Natural killer cell (primary cell): Measurements from ENCODE around the gene PEX14. TPM values are rescaled to one million over a fixed set of nuclear protein-coding genes. Genes with fewer than 3 reads are reported as not detected.

Experiments
- ATAC-seq, 3 donors: fragments of 150-1000 bp in 2 of 3; fragments of 200-7000 bp in 1 of 3; cut with Tn5 transposase; 1 replicate in 1 of 3; 2 replicates in 2 of 3; pipeline ENCODE4 v1.10.0; 2021; ENCODE audit warnings: mild to moderate bottlenecking in 2 of 3, moderate library complexity in 2 of 3
- DNase-seq, 2 donors: peaks; one replicate each; pipeline versions ENCODE4 v3.0.0 to v3.0.0-alpha.2; 2013 to 2021; ENCODE audit warnings: mixed read lengths in 1 of 2
- H3K27ac ChIP-seq: one replicate; pipeline ENCODE4 v1.5.1; 2013; ENCODE audit warnings: mild to moderate bottlenecking, low read length
- H3K27me3 ChIP-seq: one replicate; pipeline ENCODE4 v1.6.1; 2013; ENCODE audit warnings: low read length; ENCODE audit not compliant: control insufficient read depth, insufficient read depth
- H3K36me3 ChIP-seq: one replicate; pipeline ENCODE4 v1.6.1; 2013; ENCODE audit warnings: low read length; ENCODE audit not compliant: control insufficient read depth, insufficient read depth
- H3K4me1 ChIP-seq: one replicate; pipeline ENCODE4 v1.6.1; 2013; ENCODE audit warnings: low read length; ENCODE audit not compliant: control insufficient read depth, insufficient read depth
- H3K4me3 ChIP-seq: one replicate; pipeline ENCODE4 v1.5.1; 2013; ENCODE audit warnings: low read length
- H3K9me3 ChIP-seq: one replicate; pipeline ENCODE4 v1.6.1; 2013; ENCODE audit warnings: low read length; ENCODE audit not compliant: control insufficient read depth, insufficient read depth
- H3K27ac Mint-ChIP-seq, 2 donors: one replicate each; pipeline ENCODE4 v1.8.0; 2022; ENCODE audit warnings: mild to moderate bottlenecking in 2 of 2, mixed read lengths in 2 of 2, moderate library complexity in 1 of 2
- H3K27me3 Mint-ChIP-seq, 2 donors: one replicate each; pipeline ENCODE4 v1.8.0; 2022; ENCODE audit warnings: low read depth in 2 of 2, mixed read lengths in 2 of 2
- H3K36me3 Mint-ChIP-seq: one replicate; pipeline ENCODE4 v1.8.0; 2022; ENCODE audit warnings: mixed read lengths
- H3K4me1 Mint-ChIP-seq, 2 donors: one replicate each; pipeline ENCODE4 v1.8.0; 2022; ENCODE audit warnings: mixed read lengths in 2 of 2
- H3K4me3 Mint-ChIP-seq: one replicate; pipeline ENCODE4 v1.8.0; 2022; ENCODE audit warnings: mild to moderate bottlenecking, moderate library complexity, mixed read lengths
- H3K9me3 Mint-ChIP-seq, 2 donors: one replicate each; pipeline ENCODE4 v1.8.0; 2022; ENCODE audit warnings: mixed read lengths in 2 of 2
- CTCF ChIP-seq: fragments of 200-600 bp; IDR thresholded peaks from one replicate; pipeline ENCODE4 v1.8.0; 2022; ENCODE audit warnings: antibody characterized with exemption
- WGBS: methylation state at CpG from one replicate; pipeline ENCODE4 v1.1.7; 2013; ENCODE audit warnings: missing lambda C conversion rate; ENCODE audit not compliant: insufficient coverage; 5-methylcytosine and 5-hydroxymethylcytosine counted together
- intact Hi-C: fragments of 100-400 bp; cut with micrococcal nuclease; formaldehyde crosslinking; loops from one replicate; pipeline ENCODE4 v1.14.2; 2022
- total RNA-seq, 4 donors: library from RNA; stranded (reverse); fragments of 120-200 nt in 1 of 4; gene quantifications; one replicate each; pipeline versions ENCODE4 v1.2.3 to v1.2.4, GENCODE V29; 2013 to 2022

Gene PEX14
- total RNA-seq, 3 donors from 2014 or later (not counting 1 experiment from before 2014, with no cell fraction given): 21.4 to 27.3 (median 24.1) TPM

GRCh38 chr1:10646347-10646861, 171.7 kb downstream of the PEX14 start:
- 96% methylated on average over 12 of the region's 12 CpGs for WGBS
- Mint-ChIP-seq H3K4me3 (no peak overlapping the region), H3K27ac (no peak overlapping the region), H3K9me3 (no peaks in the 10 kb centered on the region), H3K27me3 (no peaks in the 10 kb centered on the region), H3K36me3 (no peaks in the 10 kb centered on the region), H3K4me1 (no peaks in the 10 kb centered on the region)
- H3K9me3 ChIP-seq: no peaks in the 10 kb centered on the region
- H3K36me3 ChIP-seq: peaks cover 3% of the 10 kb centered on the region
- intact Hi-C loops: no loop called here
- no peak overlapping the region for H3K4me3 ChIP-seq
- H3K27me3 ChIP-seq: no peaks in the 10 kb centered on the region
- ATAC-seq (no peak), DNase-seq (no peak)
- TF ChIP-seq CTCF: no peak
- H3K27ac ChIP-seq: no peak overlapping the region
- H3K4me1 ChIP-seq: no peaks in the 10 kb centered on the region

DNA sequence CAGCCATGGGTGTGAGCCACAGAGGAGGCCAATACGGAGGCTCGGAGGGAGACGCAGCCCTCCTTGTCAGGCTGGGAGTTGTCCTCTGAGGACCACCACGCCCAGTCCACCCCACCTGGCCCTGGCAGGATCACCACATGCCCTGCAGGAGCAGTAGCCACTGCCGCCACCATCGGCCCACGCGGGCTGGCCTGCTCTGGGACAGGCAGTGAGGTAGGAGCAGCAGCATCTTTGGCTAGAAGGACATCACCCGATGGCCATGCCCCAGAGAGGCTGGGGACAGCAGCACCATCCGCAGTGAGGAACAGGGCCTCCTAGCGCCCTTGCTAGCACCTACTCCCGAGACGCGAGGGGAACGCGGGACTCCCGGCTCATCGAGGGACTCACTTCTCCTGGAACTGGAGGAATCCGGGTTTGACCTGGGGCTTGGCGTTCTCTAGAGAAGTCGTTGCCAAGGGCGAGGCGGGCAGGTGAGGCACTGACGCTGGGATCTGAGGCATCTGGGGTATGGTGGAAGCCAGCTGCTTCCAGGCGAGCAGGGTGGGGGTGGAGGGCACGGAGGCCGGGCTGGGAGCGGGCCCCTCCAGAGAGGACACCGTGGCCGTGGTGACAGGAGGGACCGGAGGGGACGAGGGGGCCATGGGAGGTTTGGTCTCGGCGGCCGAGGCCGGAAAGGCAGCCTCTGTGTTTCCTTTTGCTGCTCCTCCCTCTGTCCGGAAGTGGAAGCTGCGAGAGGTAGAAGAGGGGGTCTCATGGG, 172.8 kb downstream of the PEX14 start:
- 96% methylated on average over 38 of the region's 38 CpGs for WGBS
- intact Hi-C loops: no loop called here
- Histone ChIP-seq H3K36me3 (peaks cover 3% of the 10 kb centered on the region), H3K4me3 (no peak overlapping the region), H3K9me3 (no peaks in the 10 kb centered on the region), H3K4me1 (no peaks in the 10 kb centered on the region), H3K27me3 (no peaks in the 10 kb centered on the region), H3K27ac (no peak overlapping the region)
- H3K9me3 Mint-ChIP-seq: no peaks in the 10 kb centered on the region
- no peaks in the 10 kb centered on the region for H3K27me3 Mint-ChIP-seq
- no peak overlapping the region for H3K27ac Mint-ChIP-seq
- H3K36me3 Mint-ChIP-seq: no peaks in the 10 kb centered on the region
- TF ChIP-seq CTCF: no peak
- no peaks in the 10 kb centered on the region for H3K4me1 Mint-ChIP-seq
- DNase-seq (no peak), ATAC-seq (no peak)
- H3K4me3 Mint-ChIP-seq: no peak overlapping the region

GRCh38 chr1:10648689-10649516, 174.2 kb downstream of the PEX14 start:
- no peaks in the 10 kb centered on the region for H3K4me1 Mint-ChIP-seq
- Histone ChIP-seq H3K36me3 (peaks cover 10% of the 10 kb centered on the region), H3K9me3 (no peaks in the 10 kb centered on the region), H3K4me1 (no peaks in the 10 kb centered on the region), H3K4me3 (no peak overlapping the region), H3K27me3 (no peaks in the 10 kb centered on the region), H3K27ac (no peak overlapping the region)
- H3K27ac Mint-ChIP-seq: no peak overlapping the region
- no peak overlapping the region for H3K4me3 Mint-ChIP-seq
- H3K9me3 Mint-ChIP-seq: no peaks in the 10 kb centered on the region
- WGBS: 92% methylated on average over 32 of the region's 32 CpGs
- H3K36me3 Mint-ChIP-seq: no peaks in the 10 kb centered on the region
- ATAC-seq (no peak), DNase-seq (no peak)
- intact Hi-C loops: no loop called here
- no peak for TF ChIP-seq CTCF
- H3K27me3 Mint-ChIP-seq: no peaks in the 10 kb centered on the region
